ENCODE measurements around the gene PTCD1. TPM values are rescaled to one million over a fixed set of nuclear protein-coding genes. Genes with fewer than 3 reads are reported as not detected.

Gene PTCD1
- polyA plus RNA-seq, 1 donor (not counting 4 experiments of a cell fraction or from before 2014, with no cell fraction given): 2.8 TPM

DNA sequence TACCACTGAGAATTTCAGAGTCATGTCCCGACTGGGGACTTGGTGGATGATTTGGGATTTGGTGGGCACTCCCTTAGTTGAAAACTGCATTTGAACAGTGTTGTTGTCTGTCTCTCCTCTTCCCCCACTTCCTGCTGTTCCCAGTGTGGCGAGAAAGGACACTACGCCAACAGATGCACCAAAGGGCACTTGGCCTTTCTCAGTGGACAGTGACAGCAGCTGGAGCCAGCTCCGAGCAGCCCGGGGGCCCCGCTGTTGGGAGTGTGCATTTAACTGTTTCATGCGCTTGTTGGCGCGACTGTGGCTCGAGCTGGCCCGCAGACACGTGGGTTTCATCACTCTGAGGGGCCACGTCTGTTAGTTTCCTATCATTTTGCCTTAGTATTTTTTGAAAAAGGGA, 17.7 kb upstream of the PTCD1 start:
- Histone ChIP-seq H3K27ac (ENCODE audit: control insufficient read depth, insufficient read depth, low read length) (no peak overlapping the region), H3K79me2 (ENCODE audit: control insufficient read depth, insufficient read depth, low read length) (peaks cover 50% of the 10 kb centered on the region), H3K9me3 (ENCODE audit: control insufficient read depth, low read depth, low read length) (no peaks in the 10 kb centered on the region), H2AFZ (ENCODE audit: control insufficient read depth, low read length) (no peak overlapping the region), H3K9me1 (ENCODE audit: control insufficient read depth, extremely low read depth, insufficient read depth, low read length) (peaks cover 4% of the 10 kb centered on the region), H3K4me3 (ENCODE audit: control insufficient read depth in 2 of 3, extremely low read depth in 1 of 3, insufficient read depth in 2 of 3, low read depth in 1 of 3, low read length in 3 of 3) (no peak overlapping the region), H3K27me3 (ENCODE audit: control insufficient read depth, extremely low read depth, insufficient read depth, low read length) (no peaks in the 10 kb centered on the region), H3K4me1 (ENCODE audit: control insufficient read depth, extremely low read depth, insufficient read depth, low read length) (peaks cover 10% of the 10 kb centered on the region), H3K9ac (ENCODE audit: control insufficient read depth, extremely low read depth, insufficient read depth, low read length) (no peak overlapping the region), H4K20me1 (ENCODE audit: control insufficient read depth, extremely low read depth, insufficient read depth, low read length) (peaks cover 19% of the 10 kb centered on the region), H3K4me2 (ENCODE audit: control insufficient read depth, extremely low read depth, insufficient read depth, low read depth, low read length) (no peak overlapping the region), H3K36me3 (ENCODE audit: control insufficient read depth in 2 of 2, extremely low read depth in 1 of 2, insufficient read depth in 2 of 2, low read length in 2 of 2) (peaks cover 39 to 78% of the 10 kb centered on the region in 2 experiments)
- FAIRE-seq (no peak), DNase-seq (ENCODE audit: low read depth, low spot score) (no peak)
- TF ChIP-seq EZH2 (IDR thresholded peaks at IDR 0.05; ENCODE audit: low read length): no peak
- TF ChIP-seq, protein P1, sequence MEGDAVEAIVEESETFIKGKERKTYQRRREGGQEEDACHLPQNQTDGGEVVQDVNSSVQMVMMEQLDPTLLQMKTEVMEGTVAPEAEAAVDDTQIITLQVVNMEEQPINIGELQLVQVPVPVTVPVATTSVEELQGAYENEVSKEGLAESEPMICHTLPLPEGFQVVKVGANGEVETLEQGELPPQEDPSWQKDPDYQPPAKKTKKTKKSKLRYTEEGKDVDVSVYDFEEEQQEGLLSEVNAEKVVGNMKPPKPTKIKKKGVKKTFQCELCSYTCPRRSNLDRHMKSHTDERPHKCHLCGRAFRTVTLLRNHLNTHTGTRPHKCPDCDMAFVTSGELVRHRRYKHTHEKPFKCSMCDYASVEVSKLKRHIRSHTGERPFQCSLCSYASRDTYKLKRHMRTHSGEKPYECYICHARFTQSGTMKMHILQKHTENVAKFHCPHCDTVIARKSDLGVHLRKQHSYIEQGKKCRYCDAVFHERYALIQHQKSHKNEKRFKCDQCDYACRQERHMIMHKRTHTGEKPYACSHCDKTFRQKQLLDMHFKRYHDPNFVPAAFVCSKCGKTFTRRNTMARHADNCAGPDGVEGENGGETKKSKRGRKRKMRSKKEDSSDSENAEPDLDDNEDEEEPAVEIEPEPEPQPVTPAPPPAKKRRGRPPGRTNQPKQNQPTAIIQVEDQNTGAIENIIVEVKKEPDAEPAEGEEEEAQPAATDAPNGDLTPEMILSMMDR (optimal IDR thresholded peaks at IDR 0.05 in 1 of 3, IDR thresholded peaks at IDR 0.05 in 1 of 3, conservative IDR thresholded peaks at IDR 0.05 in 1 of 3; ENCODE audit: extremely low read depth in 1 of 3, insufficient read depth in 2 of 3, low read length in 3 of 3): no peak
- dilution Hi-C loops (cut with MboI; ENCODE audit: extremely low pct_ligation_motif_present, low sequenced_read_pairs): no loop called here

DNA sequence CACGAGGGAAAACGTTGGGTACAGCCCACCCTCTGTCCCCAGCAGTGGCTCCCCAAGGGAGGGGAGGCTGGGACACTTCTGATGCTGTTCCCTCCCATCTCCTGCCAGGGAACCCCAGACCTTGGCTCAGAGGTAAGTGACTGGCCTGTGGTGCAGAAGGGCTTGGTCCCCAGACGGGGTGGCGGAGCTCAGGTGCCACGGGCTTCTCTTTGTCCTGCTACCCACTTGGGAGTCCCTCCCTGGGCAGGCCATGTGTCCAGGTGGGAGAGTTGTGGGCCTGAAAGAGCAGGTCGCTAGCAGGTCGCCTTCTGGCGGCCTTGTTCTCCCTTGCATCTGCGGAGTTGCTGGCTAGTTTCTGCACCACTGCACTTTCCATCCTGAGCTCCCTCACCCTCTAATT, 17.3 kb upstream of the PTCD1 start:
- Histone ChIP-seq H3K9me1 (ENCODE audit: control insufficient read depth, extremely low read depth, insufficient read depth, low read length) (peaks cover under 1% of the 10 kb centered on the region), H3K4me2 (ENCODE audit: control insufficient read depth, extremely low read depth, insufficient read depth, low read depth, low read length) (no peak overlapping the region), H4K20me1 (ENCODE audit: control insufficient read depth, extremely low read depth, insufficient read depth, low read length) (peaks cover 17% of the 10 kb centered on the region), H3K36me3 (ENCODE audit: control insufficient read depth in 2 of 2, extremely low read depth in 1 of 2, insufficient read depth in 2 of 2, low read length in 2 of 2) (peaks cover 42 to 81% of the 10 kb centered on the region in 2 experiments), H2AFZ (ENCODE audit: control insufficient read depth, low read length) (no peak overlapping the region), H3K79me2 (ENCODE audit: control insufficient read depth, insufficient read depth, low read length) (peaks cover 46% of the 10 kb centered on the region), H3K9me3 (ENCODE audit: control insufficient read depth, low read depth, low read length) (no peaks in the 10 kb centered on the region), H3K27me3 (ENCODE audit: control insufficient read depth, extremely low read depth, insufficient read depth, low read length) (no peaks in the 10 kb centered on the region), H3K27ac (ENCODE audit: control insufficient read depth, insufficient read depth, low read length) (no peak overlapping the region), H3K9ac (ENCODE audit: control insufficient read depth, extremely low read depth, insufficient read depth, low read length) (no peak overlapping the region), H3K4me1 (ENCODE audit: control insufficient read depth, extremely low read depth, insufficient read depth, low read length) (peaks cover 6% of the 10 kb centered on the region), H3K4me3 (ENCODE audit: control insufficient read depth in 2 of 3, extremely low read depth in 1 of 3, insufficient read depth in 2 of 3, low read depth in 1 of 3, low read length in 3 of 3) (no peak overlapping the region)
- FAIRE-seq (no peak), DNase-seq (ENCODE audit: low read depth, low spot score) (no peak)
- TF ChIP-seq, protein P1 (optimal IDR thresholded peaks at IDR 0.05 in 1 of 3, IDR thresholded peaks at IDR 0.05 in 1 of 3, conservative IDR thresholded peaks at IDR 0.05 in 1 of 3; ENCODE audit: extremely low read depth in 1 of 3, insufficient read depth in 2 of 3, low read length in 3 of 3): no peak
- dilution Hi-C loops (cut with MboI; ENCODE audit: extremely low pct_ligation_motif_present, low sequenced_read_pairs): no loop called here
